Spleen (tissue), 11 donors: ENCODE data around the gene TNFAIP2. TPM values are rescaled to one million over a fixed set of nuclear protein-coding genes. Genes with fewer than 3 reads are reported as not detected.

Experiments
- DNase-seq: peaks from one replicate; pipeline ENCODE4 v3.0.0-alpha.2; 2020
- H3K27ac ChIP-seq, 8 donors: fragments of 200-600 bp; sonication (generic) in 7 of 8; 1 replicate in 4 of 8; 2 replicates in 4 of 8; pipeline versions ENCODE4 v1.5.0 to v1.8.0; 2016 to 2021; ENCODE audit warnings: inconsistent platforms in 4 of 8, mild to moderate bottlenecking in 4 of 8, moderate library complexity in 1 of 8
- H3K27me3 ChIP-seq, 7 donors: fragments of 200-600 bp; sonication (generic) in 6 of 7; replicated peaks in 1 of 7; 1 replicate in 4 of 7; 2 replicates in 3 of 7; pipeline versions ENCODE4 v1.5.0 to v1.8.0; 2016 to 2021; ENCODE audit warnings: inconsistent platforms in 3 of 7, mild to moderate bottlenecking in 1 of 7
- H3K36me3 ChIP-seq, 6 donors: fragments of 200-600 bp; sonication (generic) in 5 of 6; 1 replicate in 4 of 6; 2 replicates in 2 of 6; pipeline versions ENCODE4 v1.5.0 to v1.8.0; 2016 to 2021; ENCODE audit warnings: inconsistent platforms in 2 of 6
- H3K4me1 ChIP-seq, 6 donors: fragments of 200-600 bp; sonication (generic) in 5 of 6; 1 replicate in 3 of 6; 2 replicates in 3 of 6; pipeline versions ENCODE4 v1.5.0 to v1.8.0; 2016 to 2021; ENCODE audit warnings: inconsistent platforms in 3 of 6
- H3K4me3 ChIP-seq, 8 donors: fragments of 200-600 bp; sonication (generic) in 7 of 8; 1 replicate in 4 of 8; 2 replicates in 4 of 8; pipeline versions ENCODE4 v1.5.0 to v1.8.0; 2016 to 2021; ENCODE audit warnings: inconsistent platforms in 4 of 8, mild to moderate bottlenecking in 4 of 8, moderate library complexity in 2 of 8
- H3K9me3 ChIP-seq, 8 donors: fragments of 200-600 bp; sonication (generic) in 7 of 8; 1 replicate in 4 of 8; 2 replicates in 4 of 8; pipeline versions ENCODE4 v1.5.0 to v1.8.0; 2016 to 2021; ENCODE audit warnings: inconsistent platforms in 4 of 8
- POLR2A ChIP-seq, 3 donors: fragments of 450-650 bp; IDR thresholded peaks; one replicate each; pipeline ENCODE4 v1.5.1; 2017; ENCODE audit warnings: antibody characterized with exemption in 3 of 3, mild to moderate bottlenecking in 1 of 3
- POLR2AphosphoS5 ChIP-seq, 3 donors: sonication (generic); formaldehyde crosslinking; IDR thresholded peaks; one replicate each; pipeline ENCODE4 v1.5.1; 2017; ENCODE audit warnings: antibody characterized with exemption in 3 of 3
- WGBS, 5 donors: extraction: QIAGEN DNeasy Blood & Tissue Kit in 3 of 5; methylation state at CpG; one replicate each; pipeline versions ENCODE4 v1.1.5 to v1.1.7; 2013 to 2018; 5-methylcytosine and 5-hydroxymethylcytosine counted together
- intact Hi-C: fragments of 100-400 bp; cut with DNase I; formaldehyde crosslinking; loops from one replicate; pipeline ENCODE4 v1.15.0; 2023; ENCODE audit warnings: low total_unique reads
- polyA plus RNA-seq, 3 donors: library from polyadenylated mRNA; stranded (reverse); fragments of 200-250 nt; gene quantifications; one replicate each; pipeline ENCODE4 v1.2.1, GENCODE V29; 2013
- total RNA-seq, 7 donors: library from RNA; depleted of rRNA in 3 of 7; stranded (reverse); fragments of >200 nt in 3 of 7; fragmentation: NEBNext Ultra II Directional in 4 of 7; extraction: Animal tissue kit (Norgen Biotek cat#: 25700) in 4 of 7; gene quantifications; one replicate each; pipeline versions ENCODE4 v1.1.0 to v1.2.1, GENCODE V29; 2016 to 2021
- TF ChIP-seq, protein P1 (sequence below), 11 experiments: fragments of 200-600 bp in 7 of 11; fragments of 450-650 bp in 4 of 11; sonication (generic) in 4 of 11; IDR thresholded peaks in 8 of 11; conservative IDR thresholded peaks in 3 of 11; 1 replicate in 7 of 11; 2 replicates in 4 of 11; pipeline versions ENCODE4 v1.4.0 to v1.8.0; 2016 to 2021; ENCODE audit warnings: antibody characterized with exemption in 11 of 11, inconsistent platforms in 4 of 11, mild to moderate bottlenecking in 1 of 11
- donor health status: healthy with polysubstance abuse.
- donor health status: DM: no; HTN: no; CAD: no; lungs with moderate emphysema.
- donor health status: DM: no; HTN: no; CAD: no.
- donor health status: Bipolar disorder and iron deficiency.
- donor health status: healthy.
- donor health status: DM: no; HTN: no; CAD: no.
- donor health status: DM: yes; HTN: yes; CAD: no.

TNFAIP2 gene
- total and polyA plus RNA-seq, 10 donors = 90.2 to 410 (median 268) TPM

DNA sequence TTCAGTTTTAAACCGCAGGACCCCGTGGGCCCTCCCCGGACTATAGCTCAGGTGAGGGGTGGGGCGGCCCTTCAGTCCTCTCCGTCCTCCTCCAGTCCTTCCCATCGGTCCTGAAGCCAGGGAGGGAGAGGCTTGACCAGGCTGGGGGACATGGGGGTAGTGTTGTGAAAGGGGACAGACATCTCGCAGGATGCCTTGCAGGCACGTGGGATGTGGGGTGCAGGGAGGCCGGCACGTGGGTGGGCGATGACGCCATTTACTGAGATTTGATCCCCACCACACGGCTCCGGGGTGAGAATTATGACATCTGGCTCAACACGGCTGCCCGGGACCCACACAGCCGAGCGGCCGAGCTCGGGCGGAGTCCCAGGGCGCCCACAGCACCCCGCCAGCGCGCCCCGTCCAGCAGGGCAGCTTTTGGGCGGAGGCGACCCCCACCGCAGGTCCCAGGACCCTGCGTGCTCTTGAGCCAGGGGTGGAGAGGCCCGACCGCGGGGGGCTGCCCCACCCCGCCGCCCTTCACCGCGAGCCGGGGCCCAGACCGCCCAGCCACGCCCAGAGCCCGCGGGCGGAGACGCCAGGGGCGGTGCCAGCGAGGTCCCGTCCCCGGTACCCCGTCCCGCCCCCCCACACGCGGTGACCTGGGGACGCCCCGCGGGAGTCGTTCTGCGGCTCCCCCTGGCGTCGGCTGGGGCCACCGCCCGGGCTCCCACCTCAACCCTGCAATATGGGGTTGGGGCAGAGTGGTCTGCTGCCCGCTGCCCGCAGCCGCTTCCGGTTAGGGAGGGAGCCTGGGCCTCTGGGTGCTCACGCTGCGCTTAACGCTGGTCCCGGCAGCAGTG, 32.0 kb upstream of the TNFAIP2 start:
- peak overlapping the region in 7 of 8 donors; percentile 33 to 69 (median 47) for H3K4me3 ChIP-seq
- H3K27me3 ChIP-seq = peaks cover 0 to 46% (median 0%) of the 10 kb centered on the region in 7 donors
- DNase-seq = peak; percentile 93
- intact Hi-C loops = loop anchor here (10.0 kb wide), 1 partner anchor 396 kb away; no protein-coding TSS in a partner anchor
- peaks cover 3 to 44% (median 27%) of the 10 kb centered on the region in 6 donors for H3K4me1 ChIP-seq
- H3K36me3 ChIP-seq = no peaks in the 10 kb centered on the region
- peak overlapping the region in 6 of 8 donors; percentile 4 to 67 (median 52) for H3K27ac ChIP-seq
- 6 to 18% (median 7%) methylated on average over 24 to 69 of the region's 69 CpGs for WGBS, 5 donors
- TF ChIP-seq, protein P1, sequence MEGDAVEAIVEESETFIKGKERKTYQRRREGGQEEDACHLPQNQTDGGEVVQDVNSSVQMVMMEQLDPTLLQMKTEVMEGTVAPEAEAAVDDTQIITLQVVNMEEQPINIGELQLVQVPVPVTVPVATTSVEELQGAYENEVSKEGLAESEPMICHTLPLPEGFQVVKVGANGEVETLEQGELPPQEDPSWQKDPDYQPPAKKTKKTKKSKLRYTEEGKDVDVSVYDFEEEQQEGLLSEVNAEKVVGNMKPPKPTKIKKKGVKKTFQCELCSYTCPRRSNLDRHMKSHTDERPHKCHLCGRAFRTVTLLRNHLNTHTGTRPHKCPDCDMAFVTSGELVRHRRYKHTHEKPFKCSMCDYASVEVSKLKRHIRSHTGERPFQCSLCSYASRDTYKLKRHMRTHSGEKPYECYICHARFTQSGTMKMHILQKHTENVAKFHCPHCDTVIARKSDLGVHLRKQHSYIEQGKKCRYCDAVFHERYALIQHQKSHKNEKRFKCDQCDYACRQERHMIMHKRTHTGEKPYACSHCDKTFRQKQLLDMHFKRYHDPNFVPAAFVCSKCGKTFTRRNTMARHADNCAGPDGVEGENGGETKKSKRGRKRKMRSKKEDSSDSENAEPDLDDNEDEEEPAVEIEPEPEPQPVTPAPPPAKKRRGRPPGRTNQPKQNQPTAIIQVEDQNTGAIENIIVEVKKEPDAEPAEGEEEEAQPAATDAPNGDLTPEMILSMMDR (IDR thresholded peaks at IDR 0.05 in 8 of 11, conservative IDR thresholded peaks at IDR 0.05 in 3 of 11) = peak; percentile 5 to 84 (median 67)
- TF ChIP-seq POLR2A (IDR thresholded peaks at IDR 0.05) (no peak), POLR2AphosphoS5 (IDR thresholded peaks at IDR 0.05) (peak in 1 of 3 donors; percentile 51)
- H3K9me3 ChIP-seq = no peaks in the 10 kb centered on the region

DNA sequence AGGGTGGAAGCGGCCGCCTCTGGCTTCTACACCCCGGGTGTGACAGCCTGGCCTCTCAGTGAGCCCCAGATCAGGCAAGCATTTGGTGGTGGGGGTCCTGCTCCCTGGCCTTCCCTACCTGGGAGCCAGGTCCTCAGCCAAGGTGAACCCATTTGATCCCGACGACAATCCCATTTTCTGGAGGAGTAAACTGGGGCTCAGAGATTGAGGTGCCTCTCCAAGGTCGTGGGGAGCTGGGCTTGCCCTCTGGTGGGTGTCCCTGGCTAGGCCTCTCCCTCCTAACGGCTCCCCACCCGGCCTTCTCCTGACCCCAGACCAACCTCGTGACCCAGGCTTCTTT, 31.4 kb upstream of the TNFAIP2 start:
- no peak for TF ChIP-seq POLR2A (IDR thresholded peaks at IDR 0.05)
- TF ChIP-seq, protein P1 (IDR thresholded peaks at IDR 0.05 in 8 of 11, conservative IDR thresholded peaks at IDR 0.05 in 3 of 11) = peak in 2 of 11 experiments; percentile 7 to 37
- H3K36me3 ChIP-seq = no peaks in the 10 kb centered on the region
- H3K27ac ChIP-seq = peak overlapping the region in 6 of 8 donors; percentile 4 to 67 (median 52)
- H3K27me3 ChIP-seq = peaks cover 0 to 40% (median 0%) of the 10 kb centered on the region in 7 donors
- peak overlapping the region in 7 of 8 donors; percentile 33 to 69 (median 47) for H3K4me3 ChIP-seq
- H3K4me1 ChIP-seq = peaks cover 3 to 44% (median 28%) of the 10 kb centered on the region in 6 donors
- H3K9me3 ChIP-seq = no peaks in the 10 kb centered on the region
- no peak for DNase-seq
- WGBS, 5 donors = 35 to 71% (median 46%) methylated on average over 6 to 9 of the region's 9 CpGs
- intact Hi-C loops = loop anchor here (10.0 kb wide), 1 partner anchor 397 kb away; no protein-coding TSS in a partner anchor

DNA sequence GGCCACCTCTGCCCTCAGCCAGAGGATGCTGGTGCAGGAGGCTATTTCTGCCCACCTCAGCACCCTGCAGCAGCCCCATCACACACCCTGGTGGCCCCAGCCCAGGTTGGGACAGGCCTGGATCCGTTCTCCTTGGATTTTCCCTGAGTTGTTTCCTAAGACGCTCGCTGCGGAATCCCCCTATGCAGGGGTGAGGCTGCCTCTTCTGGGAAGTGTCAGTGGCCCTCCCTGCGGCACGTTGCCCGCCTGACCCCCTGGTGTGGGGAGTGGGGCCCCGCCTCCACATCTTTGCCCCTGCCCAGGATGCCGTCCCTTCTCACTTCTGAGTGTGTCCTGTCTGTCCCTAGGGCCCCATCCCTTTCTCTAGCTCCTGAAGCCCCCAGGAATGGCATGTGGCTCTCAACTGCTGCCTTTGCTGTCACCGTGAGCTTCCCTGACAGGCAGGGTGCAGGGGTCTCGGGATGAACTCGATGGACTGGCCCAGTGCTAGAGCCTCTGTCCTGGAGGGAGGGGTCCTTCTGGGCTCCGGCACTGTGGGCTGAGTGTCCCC, 29.3 kb upstream of the TNFAIP2 start:
- Histone ChIP-seq H3K9me3 (no peaks in the 10 kb centered on the region), H3K27me3 (peaks cover 0 to 25% (median 0%) of the 10 kb centered on the region in 7 donors), H3K4me3 (peak overlapping the region in 1 of 8 donors; percentile 30), H3K36me3 (no peaks in the 10 kb centered on the region), H3K27ac (peak overlapping the region; percentile 15 to 85 (median 78)), H3K4me1 (peaks cover 4 to 59% (median 45%) of the 10 kb centered on the region in 6 donors)
- WGBS, 5 donors = 61 to 83% (median 70%) methylated on average over 10 to 13 of the region's 13 CpGs
- TF ChIP-seq POLR2AphosphoS5 (IDR thresholded peaks at IDR 0.05) (no peak), POLR2A (IDR thresholded peaks at IDR 0.05) (no peak)
- TF ChIP-seq, protein P1 (IDR thresholded peaks at IDR 0.05 in 8 of 11, conservative IDR thresholded peaks at IDR 0.05 in 3 of 11) = no peak
- intact Hi-C loops = loop anchor here (10.0 kb wide), 1 partner anchor 399 kb away; no protein-coding TSS in a partner anchor
- DNase-seq = no peak
